CD4-positive, alpha-beta T cell (primary cell): ENCODE results near the gene LRCH3. TPM values are rescaled to one million over a fixed set of nuclear protein-coding genes. Genes with fewer than 3 reads are reported as not detected.
"Not testable (repeated sequence)": the region's sequence is repeated elsewhere in the genome, so short reads cannot be mapped to it uniquely, and the experiment has no call there.

Source experiments
- ATAC-seq: fragments of 200-7000 bp; cut with Tn5 transposase; one replicate; pipeline ENCODE4 v1.10.0; 2022; ENCODE audit warnings: mild to moderate bottlenecking; ENCODE audit not compliant: poor library complexity
- CTCF ChIA-PET: fragments of 350-600 bp; sonication (Branson Sonifier 250); formaldehyde crosslinking; loops from one replicate; lab custom pipeline; 2021; ENCODE audit warnings: antibody characterized with exemption, inconsistent platforms; lab: Charles Lee
- POLR2A ChIA-PET: fragments of 350-600 bp; sonication (Branson Sonifier 250); formaldehyde crosslinking; loops from one replicate; lab custom pipeline; 2021; ENCODE audit warnings: antibody characterized with exemption, inconsistent platforms; lab: Charles Lee
- DNase-seq, 14 experiments: peaks; one replicate each; pipeline ENCODE4 v3.0.0-alpha.2; 2013 to 2020; ENCODE audit warnings: mixed read lengths in 2 of 14
- H3K27ac ChIP-seq, 2 donors: one replicate each; pipeline versions ENCODE4 v1.5.1 to v1.7.0; 2013; ENCODE audit warnings: low read length in 2 of 2, low read depth in 1 of 2, mild to moderate bottlenecking in 1 of 2
- H3K27me3 ChIP-seq, 2 experiments: 1 replicate in 1 of 2; 2 replicates in 1 of 2; pipeline versions ENCODE4 v1.6.1 to v1.7.0; 2013; ENCODE audit warnings: low read length in 2 of 2, control low read depth in 1 of 2, mild to moderate bottlenecking in 1 of 2, moderate library complexity in 1 of 2; ENCODE audit not compliant: insufficient read depth in 2 of 2, control insufficient read depth in 1 of 2
- H3K36me3 ChIP-seq: one replicate; pipeline ENCODE4 v1.6.1; 2013; ENCODE audit warnings: low read length, control low read depth; ENCODE audit not compliant: insufficient read depth
- H3K4me1 ChIP-seq: one replicate; pipeline ENCODE4 v1.6.1; 2013; ENCODE audit warnings: low read length, control low read depth; ENCODE audit not compliant: insufficient read depth
- H3K4me3 ChIP-seq: one replicate; pipeline ENCODE4 v1.5.1; 2013; ENCODE audit warnings: mild to moderate bottlenecking, low read length, moderate library complexity
- H3K9me3 ChIP-seq, 2 experiments: 1 replicate in 1 of 2; 2 replicates in 1 of 2; pipeline versions ENCODE4 v1.6.1 to v1.7.0; 2013; ENCODE audit warnings: low read length in 2 of 2, mild to moderate bottlenecking in 2 of 2, control low read depth in 1 of 2, moderate library complexity in 1 of 2; ENCODE audit not compliant: control insufficient read depth in 1 of 2, insufficient read depth in 1 of 2
- H3K27ac Mint-ChIP-seq: one replicate; pipeline ENCODE4 v1.8.0; 2020; ENCODE audit warnings: mixed read lengths
- H3K27me3 Mint-ChIP-seq: one replicate; pipeline ENCODE4 v1.8.0; 2021; ENCODE audit warnings: mixed read lengths
- H3K36me3 Mint-ChIP-seq: one replicate; pipeline ENCODE4 v1.8.0; 2021; ENCODE audit warnings: low read depth, mixed read lengths
- H3K4me1 Mint-ChIP-seq: one replicate; pipeline ENCODE4 v1.8.0; 2021; ENCODE audit warnings: low read depth, mixed read lengths
- H3K4me3 Mint-ChIP-seq: one replicate; pipeline ENCODE4 v1.8.0; 2020; ENCODE audit warnings: mild to moderate bottlenecking, mixed read lengths
- H3K9me3 Mint-ChIP-seq: one replicate; pipeline ENCODE4 v1.8.0; 2020; ENCODE audit warnings: mixed read lengths
- intact Hi-C, 2 experiments: fragments of 100-400 bp; cut with DNase I in 1 of 2; cut with micrococcal nuclease in 1 of 2; formaldehyde crosslinking; loops; one replicate each; pipeline versions ENCODE4 v1.15.1 to v1.9.0; 2023 to 2025; cut with DNase I, micrococcal nuclease
- total RNA-seq, 174 experiments: library from RNA in 2 of 174; stranded (reverse) in 2 of 174; gene quantifications; one replicate each; pipeline ENCODE4 v1.2.3 and lab custom pipeline; 2021 to 2026
- TF ChIP-seq, protein P1 (sequence below): fragments of 200-600 bp; IDR thresholded peaks from one replicate; pipeline ENCODE4 v1.8.0; 2022; ENCODE audit warnings: antibody characterized with exemption, mild to moderate bottlenecking

Gene LRCH3
- total RNA-seq, 2 experiments from 2014 or later, result 31.5 to 37.6 TPM

DNA sequence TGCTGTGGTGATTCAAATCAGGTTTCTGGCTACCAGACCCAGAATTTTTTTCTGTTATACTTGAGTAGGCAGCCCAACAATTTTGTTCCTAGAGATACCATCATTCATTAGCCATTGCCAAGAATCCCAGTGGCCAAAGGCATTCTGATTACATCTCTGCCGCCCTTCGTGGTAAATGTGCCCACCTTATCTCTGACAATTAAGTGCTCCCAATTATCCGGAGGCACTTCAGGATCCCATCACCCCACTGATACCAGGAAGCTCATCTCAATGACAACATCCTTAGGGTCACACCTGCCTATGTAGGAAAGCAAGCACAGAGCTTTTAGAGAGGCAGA lies 115.8 kb downstream of the LRCH3 start:
- H3K27me3 Mint-ChIP-seq, result no peaks in the 10 kb centered on the region
- POLR2A ChIA-PET, result interaction anchor here (0.6 kb wide), 1 partner anchor 41 kb away, joined by 3 read pairs; no protein-coding TSS in a partner anchor

GRCh38 chr3:197907196-197907595 lies 116.1 kb downstream of the LRCH3 start:
- POLR2A ChIA-PET, result interaction anchor here (0.6 kb wide), 1 partner anchor 41 kb away, joined by 3 read pairs; no protein-coding TSS in a partner anchor
- no peak for DNase-seq
- H3K27me3 ChIP-seq, result no peaks in the 10 kb centered on the region
- intact Hi-C loops, result loop anchor here (2.0 kb wide), 1 partner anchor 36 kb away; no protein-coding TSS in a partner anchor
- Mint-ChIP-seq H3K27ac (no peak overlapping the region), H3K9me3 (no peaks in the 10 kb centered on the region), H3K36me3 (no peaks in the 10 kb centered on the region), H3K27me3 (no peaks in the 10 kb centered on the region), H3K4me3 (no peak overlapping the region), H3K4me1 (peaks cover 9% of the 10 kb centered on the region)
- no peaks in the 10 kb centered on the region for H3K9me3 ChIP-seq
- ATAC-seq, result no peak
- no peaks in the 10 kb centered on the region for H3K36me3 ChIP-seq
- TF ChIP-seq, protein P1, sequence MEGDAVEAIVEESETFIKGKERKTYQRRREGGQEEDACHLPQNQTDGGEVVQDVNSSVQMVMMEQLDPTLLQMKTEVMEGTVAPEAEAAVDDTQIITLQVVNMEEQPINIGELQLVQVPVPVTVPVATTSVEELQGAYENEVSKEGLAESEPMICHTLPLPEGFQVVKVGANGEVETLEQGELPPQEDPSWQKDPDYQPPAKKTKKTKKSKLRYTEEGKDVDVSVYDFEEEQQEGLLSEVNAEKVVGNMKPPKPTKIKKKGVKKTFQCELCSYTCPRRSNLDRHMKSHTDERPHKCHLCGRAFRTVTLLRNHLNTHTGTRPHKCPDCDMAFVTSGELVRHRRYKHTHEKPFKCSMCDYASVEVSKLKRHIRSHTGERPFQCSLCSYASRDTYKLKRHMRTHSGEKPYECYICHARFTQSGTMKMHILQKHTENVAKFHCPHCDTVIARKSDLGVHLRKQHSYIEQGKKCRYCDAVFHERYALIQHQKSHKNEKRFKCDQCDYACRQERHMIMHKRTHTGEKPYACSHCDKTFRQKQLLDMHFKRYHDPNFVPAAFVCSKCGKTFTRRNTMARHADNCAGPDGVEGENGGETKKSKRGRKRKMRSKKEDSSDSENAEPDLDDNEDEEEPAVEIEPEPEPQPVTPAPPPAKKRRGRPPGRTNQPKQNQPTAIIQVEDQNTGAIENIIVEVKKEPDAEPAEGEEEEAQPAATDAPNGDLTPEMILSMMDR, result no peak
- no peak overlapping the region for H3K27ac ChIP-seq
- CTCF ChIA-PET, result interaction anchor here (1.0 kb wide), 1 partner anchor 36 kb away, joined by 4 read pairs; no protein-coding TSS in a partner anchor
- no peak overlapping the region for H3K4me3 ChIP-seq
- peaks cover 3% of the 10 kb centered on the region for H3K4me1 ChIP-seq

More for the DNA sequence above, 115.8 kb downstream of the LRCH3 start:
- TF ChIP-seq, protein P1, result no peak
- CTCF ChIA-PET, result interaction anchor here (1.0 kb wide), 1 partner anchor 36 kb away, joined by 4 read pairs; no protein-coding TSS in a partner anchor
- H3K27ac Mint-ChIP-seq, result no peak overlapping the region
- H3K9me3 Mint-ChIP-seq, result no peaks in the 10 kb centered on the region
- DNase-seq (no peak), ATAC-seq (no peak)
- Histone ChIP-seq H3K4me1 (peaks cover 3% of the 10 kb centered on the region), H3K4me3 (no peak overlapping the region), H3K36me3 (no peaks in the 10 kb centered on the region), H3K27me3 (no peaks in the 10 kb centered on the region), H3K9me3 (no peaks in the 10 kb centered on the region), H3K27ac (no peak overlapping the region)
- intact Hi-C loops, result loop anchor here (2.0 kb wide), 1 partner anchor 36 kb away; no protein-coding TSS in a partner anchor
- no peaks in the 10 kb centered on the region for H3K36me3 Mint-ChIP-seq
- no peak overlapping the region for H3K4me3 Mint-ChIP-seq
- peaks cover 9% of the 10 kb centered on the region for H3K4me1 Mint-ChIP-seq

GRCh38 chr3:197908550-197908949 lies 117.5 kb downstream of the LRCH3 start:
- DNase-seq, H3K9me3 ChIP-seq, ATAC-seq, H3K36me3 ChIP-seq, H3K27me3 Mint-ChIP-seq, intact Hi-C loops, H3K27me3 ChIP-seq, H3K4me3 ChIP-seq, CTCF ChIA-PET, H3K27ac ChIP-seq, H3K36me3 Mint-ChIP-seq, H3K4me1 ChIP-seq, POLR2A ChIA-PET, H3K4me3 Mint-ChIP-seq, H3K4me1 Mint-ChIP-seq, H3K9me3 Mint-ChIP-seq, H3K27ac Mint-ChIP-seq: not testable (repeated sequence)
